Glomerular visceral epithelial cell (primary cell): Measurements from ENCODE around the gene KRTAP19-2.
"Not testable (repeated sequence)": the region's sequence is repeated elsewhere in the genome, so short reads cannot be mapped to it uniquely, and the experiment has no call there.

Source experiments
- DNase-seq: peaks from one replicate; pipeline ENCODE4 v3.0.0-alpha.2; 2016; ENCODE audit errors: extremely low spot score

Gene KRTAP19-2

GRCh38 chr21:30487336-30487735 is at the start of gene KRTAP19-2:
Gene KRTAP19-2 (minus strand): TSS chr21:30487436. CDS start chr21:30487348, 88 bp downstream.
- no peak for DNase-seq

GRCh38 chr21:30518876-30519275 is 31.6 kb upstream of the KRTAP19-2 start:
- DNase-seq: no peak

GRCh38 chr21:30515681-30516080 is 28.4 kb upstream of the KRTAP19-2 start:
- no peak for DNase-seq

- not testable (repeated sequence) for DNase-seq
These were observed 18.5 kb upstream of the KRTAP19-2 start for GRCh38 chr21:30505621-30506205.

GRCh38 chr21:30502041-30502440 is 14.8 kb upstream of the KRTAP19-2 start, which contains the start of gene KRTAP19-5:
Gene KRTAP19-5 (minus strand): TSS chr21:30502141. CDS start chr21:30502090, 51 bp downstream.
- DNase-seq: no peak

GRCh38 chr21:30497065-30497464 is 9.8 kb upstream of the KRTAP19-2 start, which contains the start of gene KRTAP19-4:
Gene KRTAP19-4 (minus strand): TSS chr21:30497165. CDS start chr21:30497110, 55 bp downstream.
- DNase-seq: no peak

GRCh38 chr21:30491963-30492428 is 4.8 kb upstream of the KRTAP19-2 start, which contains the start of gene KRTAP19-3:
Gene KRTAP19-3 (minus strand): TSS chr21:30492013. CDS start chr21:30491957, 56 bp downstream.
- no peak for DNase-seq

GRCh38 chr21:30486180-30486579 is 1.1 kb downstream of the KRTAP19-2 start:
- DNase-seq: no peak

GRCh38 chr21:30482130-30482529 is 5.1 kb downstream of the KRTAP19-2 start:
- no peak for DNase-seq

- DNase-seq: no peak
These were observed 7.1 kb downstream of the KRTAP19-2 start, which contains the start of gene KRTAP19-1 for GRCh38 chr21:30480145-30480544. Gene KRTAP19-1 (minus strand): TSS chr21:30480367. CDS start chr21:30480317, 50 bp downstream.

- DNase-seq: no peak
These were observed 8.0 kb downstream of the KRTAP19-2 start for GRCh38 chr21:30479259-30479658.

GRCh38 chr21:30478004-30478403 is 9.2 kb downstream of the KRTAP19-2 start:
- DNase-seq: no peak

- DNase-seq: no peak
These were observed 18.1 kb downstream of the KRTAP19-2 start for GRCh38 chr21:30468900-30469714.

- DNase-seq: no peak
These were observed 23.5 kb downstream of the KRTAP19-2 start for GRCh38 chr21:30463713-30464112.

- no peak for DNase-seq
These were observed 38.7 kb downstream of the KRTAP19-2 start for GRCh38 chr21:30448514-30448913.

- DNase-seq: no peak
These were observed 40.2 kb downstream of the KRTAP19-2 start for GRCh38 chr21:30447056-30447455.

GRCh38 chr21:30444204-30444603 is 43.0 kb downstream of the KRTAP19-2 start:
- DNase-seq: no peak

- no peak for DNase-seq
These were observed 44.0 kb downstream of the KRTAP19-2 start for GRCh38 chr21:30443226-30443625.

- DNase-seq: no peak
These were observed 47.3 kb downstream of the KRTAP19-2 start, which contains the start of gene KRTAP15-1 for GRCh38 chr21:30439975-30440374. Gene KRTAP15-1 (plus strand): TSS chr21:30440275. CDS start chr21:30440328, 53 bp downstream.
